ENCODE measurements around the gene NKTR.

The NKTR gene

DNA sequence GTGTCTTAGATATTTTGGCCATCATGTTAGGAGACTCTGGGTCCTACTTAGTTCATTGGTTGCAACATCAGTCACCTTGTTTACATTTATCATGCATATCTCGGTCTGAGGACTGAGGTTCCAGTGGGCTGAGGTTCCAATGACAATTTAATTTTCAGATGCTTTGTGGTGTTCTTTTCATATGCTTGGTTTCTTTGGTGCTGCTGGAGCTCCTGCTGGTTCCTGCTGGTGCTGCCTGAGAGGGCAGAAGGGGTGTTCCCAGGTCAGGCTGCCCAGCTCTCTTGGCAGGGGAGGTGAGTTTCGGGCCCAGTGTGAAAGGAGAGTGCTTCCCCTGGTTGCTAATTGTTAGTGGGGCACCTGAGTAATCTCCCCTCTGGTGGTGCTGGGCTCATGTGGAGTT lies 78.0 kb downstream of the NKTR start:
- H3K4me3 ChIP-seq (ENCODE audit: low read length): no peak overlapping the region
- H3K9ac ChIP-seq (ENCODE audit: low read length): no peak overlapping the region
- no peaks in the 10 kb centered on the region for H3K36me3 ChIP-seq (ENCODE audit: control insufficient read depth, low read depth, low read length)
- H3K27me3 ChIP-seq (ENCODE audit: control insufficient read depth, insufficient read depth, low read length): no peaks in the 10 kb centered on the region
- H3K4me1 ChIP-seq (ENCODE audit: control insufficient read depth, low read depth, low read length): peaks cover 5% of the 10 kb centered on the region
- H3K27ac ChIP-seq (ENCODE audit: low read length): no peak overlapping the region
- peaks cover 3% of the 10 kb centered on the region for H3K9me3 ChIP-seq (ENCODE audit: control insufficient read depth, low read depth, low read length)

DNA sequence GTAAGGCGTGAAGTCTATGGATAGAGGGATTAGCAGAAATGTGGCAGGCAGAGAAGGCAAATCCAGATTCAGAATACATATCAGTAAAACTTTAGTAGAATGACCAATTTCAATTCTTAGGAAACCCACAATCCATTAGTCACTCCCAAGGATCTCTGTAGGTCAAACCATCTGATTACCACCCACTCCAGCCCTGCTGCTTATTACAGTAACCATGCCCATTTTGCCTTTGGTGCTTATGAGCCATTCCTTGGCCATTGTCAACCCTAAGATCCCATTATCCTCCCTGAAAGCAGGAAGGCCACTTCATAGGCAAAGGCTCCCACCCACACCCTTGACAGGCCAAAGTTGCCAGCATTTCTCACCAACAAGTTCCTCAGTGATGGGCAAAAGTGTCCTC lies 79.8 kb downstream of the NKTR start:
- Histone ChIP-seq H3K27me3 (ENCODE audit: control insufficient read depth, insufficient read depth, low read length) (no peaks in the 10 kb centered on the region), H3K9me3 (ENCODE audit: control insufficient read depth, low read depth, low read length) (peaks cover 3% of the 10 kb centered on the region), H3K4me1 (ENCODE audit: control insufficient read depth, low read depth, low read length) (peaks cover 5% of the 10 kb centered on the region), H3K4me3 (ENCODE audit: low read length) (no peak overlapping the region), H3K27ac (ENCODE audit: low read length) (no peak overlapping the region), H3K36me3 (ENCODE audit: control insufficient read depth, low read depth, low read length) (no peaks in the 10 kb centered on the region), H3K9ac (ENCODE audit: low read length) (no peak overlapping the region)

DNA sequence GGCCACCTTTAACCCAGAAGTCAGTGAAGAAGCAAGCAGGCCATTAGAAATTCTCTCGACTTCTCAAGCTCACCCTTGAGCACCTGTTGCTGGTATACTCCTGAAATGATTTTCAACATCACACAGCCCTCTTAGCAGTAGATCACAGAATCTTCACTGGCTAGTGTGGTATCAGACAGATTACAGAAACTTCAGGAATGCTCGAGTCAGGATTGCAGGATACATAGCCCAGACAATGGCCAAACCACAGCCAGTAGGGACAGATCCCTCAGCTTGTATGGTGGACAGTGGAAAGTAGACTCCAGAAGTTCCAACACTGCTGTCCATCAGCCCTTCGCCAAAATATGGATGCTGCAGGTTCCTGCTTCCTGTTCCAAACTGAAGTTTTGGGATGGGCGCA lies 80.3 kb downstream of the NKTR start:
- peaks cover 5% of the 10 kb centered on the region for H3K4me1 ChIP-seq (ENCODE audit: control insufficient read depth, low read depth, low read length)
- H3K9ac ChIP-seq (ENCODE audit: low read length): no peak overlapping the region
- H3K9me3 ChIP-seq (ENCODE audit: control insufficient read depth, low read depth, low read length): peaks cover 3% of the 10 kb centered on the region
- no peak overlapping the region for H3K27ac ChIP-seq (ENCODE audit: low read length)
- no peaks in the 10 kb centered on the region for H3K36me3 ChIP-seq (ENCODE audit: control insufficient read depth, low read depth, low read length)
- H3K4me3 ChIP-seq (ENCODE audit: low read length): no peak overlapping the region
- no peaks in the 10 kb centered on the region for H3K27me3 ChIP-seq (ENCODE audit: control insufficient read depth, insufficient read depth, low read length)

DNA sequence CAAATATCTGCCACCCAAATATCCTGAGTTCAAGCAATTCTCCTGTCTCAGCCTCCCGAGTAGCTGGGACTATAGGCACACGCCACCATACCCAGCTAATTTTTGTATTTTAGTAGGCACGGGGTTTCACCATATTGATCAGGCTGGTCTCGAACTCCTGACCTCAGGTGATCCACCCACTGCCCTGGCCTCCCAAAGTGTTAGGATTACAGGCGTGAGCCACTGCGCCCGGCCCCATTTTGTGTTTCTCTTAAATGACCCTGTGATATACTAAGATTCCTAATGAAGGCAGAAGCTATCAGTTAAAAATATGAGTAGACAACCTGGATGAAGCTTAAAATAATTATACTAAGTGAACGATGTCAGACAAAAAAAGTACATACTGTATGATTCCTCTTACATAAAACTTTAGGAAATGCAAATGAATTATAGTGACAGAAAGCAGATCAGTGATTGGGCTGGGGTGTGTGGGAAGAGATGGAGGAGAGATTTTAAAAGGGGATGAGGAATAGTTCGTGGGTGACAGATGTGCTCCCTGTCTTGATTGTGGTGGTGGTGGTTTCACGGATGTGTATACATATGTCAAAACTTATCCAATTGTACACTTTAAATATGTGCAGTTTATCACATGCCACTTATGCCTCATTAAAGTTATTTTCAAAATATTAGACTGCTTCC lies 81.0 kb downstream of the NKTR start:
- Histone ChIP-seq H3K9me3 (ENCODE audit: control insufficient read depth, low read depth, low read length) (no peaks in the 10 kb centered on the region), H3K9ac (ENCODE audit: low read length) (no peak overlapping the region), H3K27me3 (ENCODE audit: control insufficient read depth, insufficient read depth, low read length) (no peaks in the 10 kb centered on the region), H3K4me3 (ENCODE audit: low read length) (no peak overlapping the region), H3K36me3 (ENCODE audit: control insufficient read depth, low read depth, low read length) (no peaks in the 10 kb centered on the region), H3K4me1 (ENCODE audit: control insufficient read depth, low read depth, low read length) (peaks cover 5% of the 10 kb centered on the region), H3K27ac (ENCODE audit: low read length) (no peak overlapping the region)

DNA sequence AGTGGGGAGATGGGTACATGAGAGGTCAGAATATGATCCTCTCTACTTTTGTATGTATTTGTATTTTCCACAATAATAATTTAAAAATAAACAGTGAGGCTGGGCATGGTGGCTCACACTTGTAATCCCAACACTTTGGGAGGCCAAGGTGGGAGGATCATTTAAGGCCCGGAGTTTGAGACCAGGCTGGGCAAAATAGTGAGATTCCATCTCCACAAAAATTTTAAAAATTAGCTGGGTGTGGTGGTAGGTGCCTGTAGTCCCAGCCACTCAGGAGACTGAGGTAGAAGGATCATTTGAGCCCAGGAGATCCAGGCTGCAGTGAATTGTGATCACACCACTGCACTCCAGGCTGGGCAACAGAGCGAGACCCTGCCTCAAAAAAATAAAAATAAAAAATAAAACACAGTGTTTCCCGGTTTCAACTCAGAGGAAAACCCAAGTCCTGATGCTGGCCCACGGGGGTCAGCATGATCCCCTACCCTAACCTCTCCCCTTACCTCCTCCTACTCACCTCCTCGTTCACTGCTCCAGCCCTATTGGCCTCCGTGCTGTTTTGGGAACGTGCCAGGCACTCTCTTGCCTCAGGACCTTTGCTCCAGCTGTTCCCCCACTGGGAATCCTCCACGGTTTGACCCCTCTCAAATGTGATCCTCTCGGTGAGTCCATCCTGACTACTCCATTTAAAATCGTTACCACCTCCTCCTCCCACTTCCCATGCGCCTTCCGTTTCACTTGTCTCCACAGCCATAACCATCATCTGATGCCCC lies 82.0 kb downstream of the NKTR start:
- Histone ChIP-seq H3K9me3 (ENCODE audit: control insufficient read depth, low read depth, low read length) (no peaks in the 10 kb centered on the region), H3K4me3 (ENCODE audit: low read length) (no peak overlapping the region), H3K4me1 (ENCODE audit: control insufficient read depth, low read depth, low read length) (peaks cover 5% of the 10 kb centered on the region), H3K27ac (ENCODE audit: low read length) (no peak overlapping the region), H3K9ac (ENCODE audit: low read length) (no peak overlapping the region), H3K36me3 (ENCODE audit: control insufficient read depth, low read depth, low read length) (no peaks in the 10 kb centered on the region), H3K27me3 (ENCODE audit: control insufficient read depth, insufficient read depth, low read length) (no peaks in the 10 kb centered on the region)

DNA sequence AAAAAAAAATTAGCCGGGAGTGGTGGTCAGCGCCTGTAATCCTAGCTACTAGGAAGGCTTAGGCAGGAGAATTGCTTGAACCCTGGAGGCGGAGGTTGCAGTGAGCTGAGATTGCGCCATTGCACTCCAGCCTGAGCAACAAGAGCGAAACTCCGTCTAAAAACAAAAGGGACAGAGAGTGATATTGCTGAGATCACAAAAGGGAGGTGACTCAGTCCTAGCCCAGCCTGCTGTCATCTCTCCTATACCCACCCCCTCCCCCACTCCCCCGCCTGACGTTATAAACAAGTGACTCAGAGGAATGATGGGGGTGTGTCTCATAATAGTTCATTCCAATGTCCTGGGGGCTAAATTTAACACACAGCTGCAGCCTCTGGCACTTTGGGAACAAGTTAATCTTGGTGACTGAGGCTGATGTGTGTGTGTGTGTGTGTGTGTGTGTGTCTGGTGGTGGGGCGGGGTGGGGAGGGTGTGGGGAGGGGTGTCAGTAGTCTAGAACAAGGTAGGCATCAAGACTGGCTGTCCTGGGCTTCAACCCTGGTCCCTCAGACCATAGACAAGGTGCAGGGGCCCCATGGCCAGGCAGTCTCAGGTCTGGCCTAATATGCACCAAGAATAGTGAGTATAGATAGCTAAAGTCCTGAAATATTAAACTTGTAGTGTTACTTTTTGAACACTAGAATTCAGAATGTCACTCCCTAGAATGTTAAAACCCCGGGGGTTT lies 83.6 kb downstream of the NKTR start:
- Histone ChIP-seq H3K4me3 (ENCODE audit: low read length) (no peak overlapping the region), H3K27me3 (ENCODE audit: control insufficient read depth, insufficient read depth, low read length) (no peaks in the 10 kb centered on the region), H3K36me3 (ENCODE audit: control insufficient read depth, low read depth, low read length) (no peaks in the 10 kb centered on the region), H3K9me3 (ENCODE audit: control insufficient read depth, low read depth, low read length) (no peaks in the 10 kb centered on the region), H3K27ac (ENCODE audit: low read length) (no peak overlapping the region), H3K9ac (ENCODE audit: low read length) (no peak overlapping the region), H3K4me1 (ENCODE audit: control insufficient read depth, low read depth, low read length) (no peaks in the 10 kb centered on the region)

DNA sequence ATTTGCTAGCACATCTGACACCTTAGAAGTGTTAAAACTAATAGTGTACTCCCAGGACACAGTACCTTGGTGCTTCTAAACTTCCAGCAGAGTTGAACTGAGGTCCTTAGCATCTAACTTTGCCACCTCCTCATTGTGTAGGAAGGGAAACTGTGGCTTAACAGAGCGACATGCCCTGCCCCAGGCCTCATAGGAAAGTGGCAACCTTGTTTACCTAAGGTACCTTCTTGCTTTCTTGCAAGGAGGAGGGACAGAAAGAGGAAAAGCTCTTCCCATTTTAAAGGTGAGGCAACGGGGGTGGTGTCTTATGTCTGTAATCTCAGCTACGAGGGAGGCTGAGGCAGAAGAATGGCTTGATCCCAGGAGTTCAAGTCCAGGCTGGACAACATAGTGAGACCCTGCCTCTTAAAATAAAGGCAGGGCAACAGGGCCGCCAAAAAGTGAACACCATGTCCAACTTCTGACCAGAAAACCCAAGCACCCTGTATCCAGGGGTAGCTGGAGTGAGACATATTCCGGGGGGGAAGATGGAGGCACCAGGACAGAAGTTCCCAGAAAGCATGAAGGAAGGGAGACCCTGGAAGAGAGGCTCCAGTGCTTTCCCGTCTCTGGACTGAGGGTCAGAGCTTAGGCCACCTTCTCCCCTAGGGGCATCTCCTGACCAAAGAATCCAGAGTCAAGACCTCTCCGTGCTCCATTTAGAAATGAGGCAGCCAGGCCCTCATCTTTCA lies 84.3 kb downstream of the NKTR start:
- H3K9ac ChIP-seq (ENCODE audit: low read length): no peak overlapping the region

DNA sequence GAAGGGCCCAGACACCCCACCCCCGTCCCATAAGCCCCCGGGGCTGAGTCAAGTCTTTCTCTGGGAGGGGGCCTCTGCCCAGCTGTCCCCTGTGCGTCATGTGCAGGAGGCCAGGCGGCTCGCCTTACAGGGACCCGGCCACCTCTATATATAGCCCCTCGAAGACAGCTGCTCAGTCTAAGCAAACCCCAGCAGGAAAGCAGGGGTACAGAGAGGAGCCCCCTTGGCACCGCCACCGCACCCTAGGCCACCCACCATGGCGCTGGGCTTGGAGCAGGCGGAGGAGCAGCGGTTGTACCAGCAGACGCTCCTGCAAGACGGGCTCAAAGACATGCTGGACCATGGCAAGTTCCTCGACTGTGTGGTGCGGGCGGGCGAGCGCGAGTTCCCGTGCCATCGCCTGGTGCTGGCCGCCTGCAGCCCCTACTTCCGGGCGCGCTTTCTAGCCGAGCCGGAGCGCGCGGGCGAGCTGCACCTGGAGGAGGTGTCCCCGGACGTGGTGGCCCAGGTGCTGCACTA lies 84.9 kb downstream of the NKTR start, which contains the start of gene KLHL40:
KLHL40 (plus strand) TSS at position 175 of the 519 bp plus-strand sequence; CDS start at position 257, 82 bp downstream.
- H3K4me3 ChIP-seq (ENCODE audit: low read length): no peak within 1 kb of the TSS
- H3K9me3 ChIP-seq (ENCODE audit: control insufficient read depth, low read depth, low read length): no peaks in the 10 kb centered on the region
- peaks cover 5% of the 10 kb centered on the region for H3K4me1 ChIP-seq (ENCODE audit: control insufficient read depth, low read depth, low read length)
- no peaks in the 10 kb centered on the region for H3K36me3 ChIP-seq (ENCODE audit: control insufficient read depth, low read depth, low read length)
- no peak within 1 kb of the TSS for H3K9ac ChIP-seq (ENCODE audit: low read length)
- no peak within 1 kb of the TSS for H3K27ac ChIP-seq (ENCODE audit: low read length)
- no peaks in the 10 kb centered on the region for H3K27me3 ChIP-seq (ENCODE audit: control insufficient read depth, insufficient read depth, low read length)

More for the DNA sequence above, 84.3 kb downstream of the NKTR start:
- peaks cover 3% of the 10 kb centered on the region for H3K4me1 ChIP-seq (ENCODE audit: control insufficient read depth, low read depth, low read length)
- H3K9me3 ChIP-seq (ENCODE audit: control insufficient read depth, low read depth, low read length): no peaks in the 10 kb centered on the region
- no peak overlapping the region for H3K4me3 ChIP-seq (ENCODE audit: low read length)
- no peaks in the 10 kb centered on the region for H3K36me3 ChIP-seq (ENCODE audit: control insufficient read depth, low read depth, low read length)
- no peaks in the 10 kb centered on the region for H3K27me3 ChIP-seq (ENCODE audit: control insufficient read depth, insufficient read depth, low read length)
- H3K27ac ChIP-seq (ENCODE audit: low read length): no peak overlapping the region

DNA sequence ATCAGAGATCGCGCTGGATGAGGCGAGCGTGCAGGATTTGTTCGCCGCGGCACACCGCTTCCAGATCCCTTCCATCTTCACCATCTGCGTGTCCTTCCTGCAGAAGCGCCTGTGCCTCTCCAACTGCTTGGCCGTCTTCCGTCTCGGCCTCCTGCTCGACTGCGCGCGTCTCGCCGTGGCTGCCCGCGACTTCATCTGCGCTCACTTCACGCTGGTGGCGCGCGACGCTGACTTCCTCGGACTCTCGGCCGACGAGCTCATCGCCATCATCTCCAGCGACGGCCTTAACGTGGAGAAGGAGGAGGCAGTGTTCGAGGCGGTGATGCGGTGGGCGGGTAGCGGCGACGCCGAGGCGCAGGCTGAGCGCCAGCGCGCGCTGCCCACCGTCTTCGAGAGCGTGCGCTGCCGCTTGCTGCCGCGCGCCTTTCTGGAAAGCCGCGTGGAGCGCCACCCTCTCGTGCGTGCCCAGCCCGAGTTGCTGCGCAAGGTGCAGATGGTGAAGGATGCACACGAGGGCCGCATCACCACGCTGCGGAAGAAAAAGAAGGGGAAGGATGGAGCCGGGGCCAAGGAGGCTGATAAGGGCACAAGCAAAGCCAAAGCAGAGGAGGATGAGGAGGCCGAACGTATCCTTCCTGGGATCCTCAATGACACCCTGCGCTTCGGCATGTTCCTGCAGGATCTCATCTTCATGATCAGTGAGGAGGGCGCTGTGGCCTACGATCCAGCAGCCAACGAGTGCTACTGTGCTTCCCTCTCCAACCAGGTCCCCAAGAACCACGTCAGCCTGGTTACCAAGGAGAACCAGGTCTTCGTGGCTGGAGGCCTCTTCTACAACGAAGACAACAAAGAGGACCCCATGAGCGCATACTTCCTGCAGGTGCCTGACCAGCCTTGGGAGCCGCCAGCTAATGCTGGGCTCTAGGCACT lies 85.7 kb downstream of the NKTR start:
- H3K9me3 ChIP-seq (ENCODE audit: control insufficient read depth, low read depth, low read length): no peaks in the 10 kb centered on the region
- H3K9ac ChIP-seq (ENCODE audit: low read length): no peak overlapping the region
- H3K4me1 ChIP-seq (ENCODE audit: control insufficient read depth, low read depth, low read length): peaks cover 5% of the 10 kb centered on the region
- no peak overlapping the region for H3K4me3 ChIP-seq (ENCODE audit: low read length)
- H3K36me3 ChIP-seq (ENCODE audit: control insufficient read depth, low read depth, low read length): no peaks in the 10 kb centered on the region
- no peaks in the 10 kb centered on the region for H3K27me3 ChIP-seq (ENCODE audit: control insufficient read depth, insufficient read depth, low read length)
- no peak overlapping the region for H3K27ac ChIP-seq (ENCODE audit: low read length)

DNA sequence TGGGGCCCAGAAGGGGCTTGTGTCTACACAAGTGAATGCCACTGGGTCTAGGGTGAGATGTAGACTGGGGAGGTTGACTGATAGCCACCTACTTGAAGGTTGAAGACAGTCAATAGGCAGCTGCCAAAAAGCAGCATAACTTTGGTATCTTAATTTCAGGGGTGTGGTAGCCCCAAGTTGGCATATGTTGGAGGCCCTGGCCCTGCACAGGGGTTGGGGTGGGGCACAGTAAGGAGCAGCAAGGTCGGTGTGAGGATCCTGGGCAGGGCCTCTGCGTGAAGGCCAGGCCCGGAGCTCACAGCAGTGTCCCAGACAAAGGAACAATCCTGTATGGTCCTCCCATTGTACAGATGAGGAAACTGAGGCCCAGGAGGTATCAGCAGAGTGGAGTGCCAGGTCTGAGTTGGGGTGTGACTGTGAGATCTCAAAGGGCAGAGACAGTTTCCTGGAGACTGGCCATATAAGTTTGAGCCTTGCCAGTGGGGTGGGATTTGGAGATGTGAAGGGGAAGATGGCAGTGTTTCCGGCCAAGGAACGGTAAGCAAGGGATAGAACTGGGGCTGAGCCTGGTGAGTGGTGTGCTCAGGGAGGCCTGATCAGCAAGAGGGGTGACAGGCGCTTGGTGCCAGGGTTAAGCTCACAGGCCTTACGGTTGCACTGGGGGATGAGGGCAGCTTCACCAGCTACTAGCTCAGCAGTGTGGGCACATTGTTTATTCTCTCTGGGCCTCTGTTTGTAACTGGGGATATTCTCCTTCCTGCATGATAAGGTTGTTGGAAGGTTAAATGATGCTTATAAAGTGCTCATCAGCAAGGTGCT lies 86.6 kb downstream of the NKTR start:
- Histone ChIP-seq H3K36me3 (ENCODE audit: control insufficient read depth, low read depth, low read length) (no peaks in the 10 kb centered on the region), H3K4me1 (ENCODE audit: control insufficient read depth, low read depth, low read length) (peaks cover 5% of the 10 kb centered on the region), H3K27me3 (ENCODE audit: control insufficient read depth, insufficient read depth, low read length) (no peaks in the 10 kb centered on the region), H3K9me3 (ENCODE audit: control insufficient read depth, low read depth, low read length) (no peaks in the 10 kb centered on the region), H3K4me3 (ENCODE audit: low read length) (no peak overlapping the region), H3K9ac (ENCODE audit: low read length) (no peak overlapping the region), H3K27ac (ENCODE audit: low read length) (no peak overlapping the region)
